HL-60 (cell line): ENCODE results near the gene MYL2.

Experiments used
- DNase-seq, 2 experiments: peaks; one replicate each; pipeline ENCODE4 v3.0.0-alpha.2; 2010 to 2020; ENCODE audit warnings: low read depth in 1 of 2, low spot score in 1 of 2
- H3K27ac ChIP-seq: fragments of 250-450 bp; sonication (Bioruptor Pico); replicated peaks from 2 replicates; pipeline ENCODE4 v1.5.1; 2020; ENCODE audit warnings: mild to moderate bottlenecking, moderate library complexity
- H3K27me3 ChIP-seq: fragments of 250-450 bp; sonication (Bioruptor Pico); 2 replicates; pipeline ENCODE4 v1.5.1; 2021; ENCODE audit warnings: mild to moderate bottlenecking, moderate library complexity; ENCODE audit not compliant: insufficient read depth, poor library complexity, severe bottlenecking
- H3K4me3 ChIP-seq: replicated peaks from 2 replicates; pipeline ENCODE4 v1.5.1; 2011; ENCODE audit warnings: mild to moderate bottlenecking, control low read depth, low read length; ENCODE audit not compliant: insufficient read depth
- GABPA ChIP-seq: IDR thresholded peaks from 2 replicates; pipeline ENCODE4 v1.6.1; 2012; ENCODE audit warnings: low read depth
- POLR2AphosphoS5 ChIP-seq: IDR thresholded peaks from 2 replicates; pipeline ENCODE4 v1.6.1; 2012; ENCODE audit warnings: low read depth
- SPI1 ChIP-seq: IDR thresholded peaks from 2 replicates; pipeline ENCODE4 v1.6.1; 2012; ENCODE audit warnings: low read depth, mild to moderate bottlenecking, borderline replicate concordance
- TF ChIP-seq, protein P1 (sequence below): IDR thresholded peaks from 2 replicates; pipeline ENCODE4 v1.6.1; 2012; ENCODE audit warnings: low read depth; ENCODE audit not compliant: insufficient replicate concordance
- TF ChIP-seq, protein P2 (sequence below): IDR thresholded peaks from one replicate; pipeline ENCODE4 v1.5.1; 2011; ENCODE audit warnings: low read length, control low read depth, inconsistent platforms; ENCODE audit not compliant: insufficient read depth

MYL2 gene

DNA sequence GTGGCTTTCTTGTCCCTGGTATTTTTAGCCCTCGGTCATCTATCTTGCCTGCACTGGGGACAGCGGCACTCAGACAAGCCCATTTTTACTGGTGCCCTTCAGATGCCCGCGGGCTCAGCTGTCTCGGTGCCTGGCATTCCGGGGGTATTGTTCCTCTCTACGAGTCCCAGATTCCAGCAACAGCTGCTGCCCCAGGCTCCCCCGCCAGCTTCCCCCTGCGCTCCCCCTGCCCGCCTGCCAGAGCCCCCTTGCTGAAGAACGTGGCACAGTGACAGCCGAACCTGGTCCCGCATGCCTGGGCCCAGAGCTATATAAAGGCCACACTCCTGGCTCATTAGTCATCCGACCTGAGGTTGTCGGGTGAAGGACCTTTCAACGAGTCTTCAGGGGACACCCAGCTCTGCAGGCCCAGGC is 10.9 kb upstream of the MYL2 start:
- no peak for DNase-seq
- Histone ChIP-seq H3K27me3 (no peaks in the 10 kb centered on the region), H3K4me3 (no peak overlapping the region), H3K27ac (no peak overlapping the region)
- TF ChIP-seq SPI1 (no peak), POLR2AphosphoS5 (no peak), GABPA (no peak)
- TF ChIP-seq, protein P1, sequence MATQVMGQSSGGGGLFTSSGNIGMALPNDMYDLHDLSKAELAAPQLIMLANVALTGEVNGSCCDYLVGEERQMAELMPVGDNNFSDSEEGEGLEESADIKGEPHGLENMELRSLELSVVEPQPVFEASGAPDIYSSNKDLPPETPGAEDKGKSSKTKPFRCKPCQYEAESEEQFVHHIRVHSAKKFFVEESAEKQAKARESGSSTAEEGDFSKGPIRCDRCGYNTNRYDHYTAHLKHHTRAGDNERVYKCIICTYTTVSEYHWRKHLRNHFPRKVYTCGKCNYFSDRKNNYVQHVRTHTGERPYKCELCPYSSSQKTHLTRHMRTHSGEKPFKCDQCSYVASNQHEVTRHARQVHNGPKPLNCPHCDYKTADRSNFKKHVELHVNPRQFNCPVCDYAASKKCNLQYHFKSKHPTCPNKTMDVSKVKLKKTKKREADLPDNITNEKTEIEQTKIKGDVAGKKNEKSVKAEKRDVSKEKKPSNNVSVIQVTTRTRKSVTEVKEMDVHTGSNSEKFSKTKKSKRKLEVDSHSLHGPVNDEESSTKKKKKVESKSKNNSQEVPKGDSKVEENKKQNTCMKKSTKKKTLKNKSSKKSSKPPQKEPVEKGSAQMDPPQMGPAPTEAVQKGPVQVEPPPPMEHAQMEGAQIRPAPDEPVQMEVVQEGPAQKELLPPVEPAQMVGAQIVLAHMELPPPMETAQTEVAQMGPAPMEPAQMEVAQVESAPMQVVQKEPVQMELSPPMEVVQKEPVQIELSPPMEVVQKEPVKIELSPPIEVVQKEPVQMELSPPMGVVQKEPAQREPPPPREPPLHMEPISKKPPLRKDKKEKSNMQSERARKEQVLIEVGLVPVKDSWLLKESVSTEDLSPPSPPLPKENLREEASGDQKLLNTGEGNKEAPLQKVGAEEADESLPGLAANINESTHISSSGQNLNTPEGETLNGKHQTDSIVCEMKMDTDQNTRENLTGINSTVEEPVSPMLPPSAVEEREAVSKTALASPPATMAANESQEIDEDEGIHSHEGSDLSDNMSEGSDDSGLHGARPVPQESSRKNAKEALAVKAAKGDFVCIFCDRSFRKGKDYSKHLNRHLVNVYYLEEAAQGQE, result no peak
- TF ChIP-seq, protein P2, sequence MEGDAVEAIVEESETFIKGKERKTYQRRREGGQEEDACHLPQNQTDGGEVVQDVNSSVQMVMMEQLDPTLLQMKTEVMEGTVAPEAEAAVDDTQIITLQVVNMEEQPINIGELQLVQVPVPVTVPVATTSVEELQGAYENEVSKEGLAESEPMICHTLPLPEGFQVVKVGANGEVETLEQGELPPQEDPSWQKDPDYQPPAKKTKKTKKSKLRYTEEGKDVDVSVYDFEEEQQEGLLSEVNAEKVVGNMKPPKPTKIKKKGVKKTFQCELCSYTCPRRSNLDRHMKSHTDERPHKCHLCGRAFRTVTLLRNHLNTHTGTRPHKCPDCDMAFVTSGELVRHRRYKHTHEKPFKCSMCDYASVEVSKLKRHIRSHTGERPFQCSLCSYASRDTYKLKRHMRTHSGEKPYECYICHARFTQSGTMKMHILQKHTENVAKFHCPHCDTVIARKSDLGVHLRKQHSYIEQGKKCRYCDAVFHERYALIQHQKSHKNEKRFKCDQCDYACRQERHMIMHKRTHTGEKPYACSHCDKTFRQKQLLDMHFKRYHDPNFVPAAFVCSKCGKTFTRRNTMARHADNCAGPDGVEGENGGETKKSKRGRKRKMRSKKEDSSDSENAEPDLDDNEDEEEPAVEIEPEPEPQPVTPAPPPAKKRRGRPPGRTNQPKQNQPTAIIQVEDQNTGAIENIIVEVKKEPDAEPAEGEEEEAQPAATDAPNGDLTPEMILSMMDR, result no peak

DNA sequence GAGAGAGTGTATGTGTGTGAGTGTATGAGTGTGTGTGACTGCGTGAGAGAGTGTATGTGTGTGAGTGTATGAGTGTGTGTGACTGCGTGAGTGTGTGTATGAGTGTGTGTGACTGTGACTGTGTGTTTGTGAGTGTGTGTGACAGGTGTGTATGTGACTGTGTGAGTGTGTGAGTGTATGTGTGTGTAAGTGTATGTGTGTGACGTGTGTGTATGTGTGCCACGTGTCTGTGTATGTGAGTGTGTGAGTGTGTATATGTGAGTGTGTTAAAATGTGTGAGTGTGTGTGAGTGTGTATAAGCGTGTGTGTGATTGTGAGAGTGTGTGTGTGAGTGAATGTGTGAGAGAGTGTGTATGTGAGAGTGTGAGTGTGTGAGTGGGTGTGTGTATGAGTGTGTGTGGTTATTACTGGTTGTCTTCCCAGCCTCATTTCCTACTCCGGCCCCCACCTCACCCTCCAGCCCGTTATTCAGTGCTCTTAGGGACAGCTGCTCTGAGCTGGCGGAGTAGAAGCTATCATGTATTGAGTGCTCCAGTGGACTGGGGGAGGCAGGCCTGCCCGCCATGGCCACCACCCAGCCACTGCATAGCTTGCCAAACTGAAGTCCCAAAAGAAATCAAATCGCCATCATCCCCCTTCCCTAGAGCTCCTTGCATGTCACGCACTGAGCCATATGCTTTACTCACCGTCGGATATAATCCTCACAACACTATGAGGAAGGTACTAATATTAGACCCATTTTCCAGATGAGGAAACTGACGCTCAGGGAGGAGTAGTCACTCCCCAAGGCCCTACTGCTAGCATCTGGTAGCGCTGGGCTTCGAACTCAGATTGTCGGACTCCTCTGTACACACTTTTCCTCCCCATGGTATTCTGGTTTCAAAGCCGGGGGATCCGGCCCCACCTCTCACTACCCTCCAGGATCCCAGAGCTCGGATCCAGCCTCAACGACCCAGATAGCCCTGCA is 10.3 kb upstream of the MYL2 start:
- TF ChIP-seq SPI1 (no peak), POLR2AphosphoS5 (no peak), GABPA (no peak)
- TF ChIP-seq, protein P1, result no peak
- TF ChIP-seq, protein P2, result no peak
- no peak overlapping the region for H3K27ac ChIP-seq

GRCh38 chr12:110929818-110930217 is 9.4 kb upstream of the MYL2 start:
- TF ChIP-seq, protein P2, result no peak
- TF ChIP-seq, protein P1, result no peak
- no peak for DNase-seq

More for the DNA sequence above, 10.3 kb upstream of the MYL2 start:
- DNase-seq, result no peak
- Histone ChIP-seq H3K4me3 (no peak overlapping the region), H3K27me3 (no peaks in the 10 kb centered on the region)

More at GRCh38 chr12:110929818-110930217, 9.4 kb upstream of the MYL2 start:
- Histone ChIP-seq H3K4me3 (no peak overlapping the region), H3K27ac (no peak overlapping the region), H3K27me3 (no peaks in the 10 kb centered on the region)
